UCSD-AML1 (cell line): Measurements from ENCODE around the gene CFAP100.

Experiments
- DNase-seq: peaks from one replicate; lab custom pipeline; 2025; ENCODE audit not compliant: unreplicated experiment; lab: John Stamatoyannopoulos, UW

CFAP100 gene

GRCh38 chr3:126456766-126457388 lies 62.2 kb downstream of the CFAP100 start:
- no peak for DNase-seq

- no peak for DNase-seq
Measured at GRCh38 chr3:126459111-126459762, 64.5 kb downstream of the CFAP100 start.

DNA sequence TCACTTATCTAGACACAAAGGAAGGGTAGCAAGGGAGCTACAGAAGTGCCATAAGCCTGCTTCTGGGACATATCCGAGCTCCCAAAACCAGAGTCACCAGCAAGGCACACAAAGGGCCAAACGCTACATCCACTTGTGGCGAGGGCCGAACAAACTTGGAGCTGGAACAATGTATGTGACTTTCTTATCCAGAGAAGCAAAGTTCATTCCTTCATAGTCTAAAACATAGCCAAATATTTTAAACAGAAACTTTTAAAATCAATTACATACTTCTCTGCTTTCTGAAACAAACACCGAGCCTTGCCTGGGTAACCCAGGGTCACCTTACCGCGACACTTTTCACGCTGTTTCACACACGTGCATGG lies 65.0 kb downstream of the CFAP100 start:
- no peak for DNase-seq

DNA sequence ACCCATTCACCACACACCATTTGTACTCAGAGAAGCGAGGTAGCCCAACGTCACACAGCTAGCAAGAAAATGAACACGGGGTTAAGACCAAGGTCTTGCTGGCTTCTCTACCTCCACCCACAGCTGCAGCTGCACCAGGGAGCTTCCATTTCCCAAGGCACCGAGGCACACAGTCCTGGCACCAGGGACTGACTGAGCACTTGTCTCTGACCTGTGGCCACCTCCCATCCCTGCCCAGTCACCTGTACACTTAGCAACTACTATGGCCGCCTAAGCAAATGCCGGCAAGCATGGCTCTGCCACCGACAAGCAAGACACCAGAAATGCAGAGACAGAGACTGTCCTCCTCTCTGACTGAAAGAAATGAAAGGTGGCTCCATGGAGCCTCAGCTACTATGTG lies 65.7 kb downstream of the CFAP100 start:
- DNase-seq = no peak

DNA sequence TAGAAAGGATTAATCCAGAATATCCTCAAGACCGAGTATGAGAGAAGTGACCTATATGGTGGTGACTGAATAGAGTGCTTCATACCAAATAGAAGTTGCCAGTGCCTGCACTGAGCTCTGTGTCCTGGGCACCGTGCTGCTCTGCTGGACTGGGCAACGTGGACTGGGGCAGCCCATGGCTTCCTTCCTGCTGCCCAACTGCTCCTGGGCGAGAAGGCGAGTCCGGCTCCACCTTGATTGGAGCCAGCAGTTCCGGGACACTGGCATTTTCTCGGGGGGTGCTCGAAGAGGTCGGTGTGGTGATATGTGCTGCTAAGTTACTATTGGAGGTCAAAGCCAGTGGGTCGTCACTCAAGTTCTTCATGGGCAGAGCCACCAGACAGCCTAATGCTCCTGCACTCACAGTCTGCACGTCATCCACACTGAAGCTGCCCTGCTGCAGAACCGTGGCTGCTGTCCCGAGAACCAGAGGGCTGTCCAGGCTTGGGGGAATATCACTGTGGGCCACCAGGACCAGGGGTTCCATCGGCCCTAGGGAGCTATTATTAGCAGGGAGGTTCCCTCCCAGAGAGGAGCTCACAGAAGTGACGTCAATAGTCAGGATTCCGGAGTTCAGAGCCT lies 66.9 kb downstream of the CFAP100 start:
- DNase-seq = no peak

DNA sequence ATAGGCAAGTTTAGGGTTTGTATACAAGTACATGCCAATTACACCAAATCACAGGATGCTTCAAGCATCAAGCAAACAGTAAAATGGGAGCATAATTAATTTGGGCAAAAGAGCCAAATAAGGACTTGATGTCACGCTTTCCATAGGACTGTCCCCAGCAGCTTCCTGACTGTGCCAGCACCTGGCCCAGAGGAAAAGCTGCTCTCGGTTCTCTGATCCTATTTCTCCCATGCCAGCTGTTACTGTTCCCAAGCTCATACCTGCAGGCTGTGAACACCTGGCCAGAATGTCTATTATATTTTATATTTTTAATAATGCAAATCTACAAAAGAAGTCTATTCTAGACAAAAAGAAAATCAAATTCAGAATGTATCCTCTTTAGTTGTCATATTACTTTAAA lies 68.8 kb downstream of the CFAP100 start:
- DNase-seq = no peak

DNA sequence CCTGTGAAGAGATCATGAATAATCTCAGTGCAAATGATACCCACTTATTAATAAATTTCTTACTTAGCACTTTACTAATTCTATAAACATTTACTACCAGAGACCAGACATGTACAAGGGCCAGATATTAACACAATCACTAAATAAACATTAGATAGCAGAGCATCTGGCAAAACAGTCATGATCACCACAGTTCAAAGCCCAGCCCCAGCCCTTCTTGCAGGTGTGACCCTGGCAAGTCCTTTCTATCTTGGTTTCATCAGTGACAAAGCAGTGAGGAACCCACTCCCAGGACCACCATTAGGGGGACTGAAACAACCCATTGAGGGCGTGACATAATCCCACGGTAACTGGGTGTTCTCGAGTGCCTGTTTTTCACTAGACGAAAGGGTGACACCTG lies 69.4 kb downstream of the CFAP100 start:
- DNase-seq = no peak

DNA sequence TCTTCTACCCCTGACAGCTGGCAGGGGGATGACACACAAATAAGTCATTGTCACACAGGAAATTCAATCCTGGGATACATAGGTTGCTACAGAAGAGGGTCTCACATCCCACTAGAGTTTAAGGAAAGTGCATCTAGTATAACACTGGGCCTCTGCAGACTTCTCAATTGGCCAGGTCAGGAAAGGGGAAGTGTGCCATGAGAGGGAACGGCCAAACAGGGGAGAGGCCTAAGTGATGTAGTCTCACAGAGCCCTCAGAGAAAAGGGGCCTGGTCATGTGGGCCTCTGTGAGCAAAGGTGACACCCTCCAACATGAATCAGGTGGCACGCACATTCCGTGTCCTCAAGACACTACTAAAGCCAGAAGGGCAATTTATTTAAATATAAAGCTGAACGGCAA lies 69.8 kb downstream of the CFAP100 start:
- DNase-seq = no peak

DNA sequence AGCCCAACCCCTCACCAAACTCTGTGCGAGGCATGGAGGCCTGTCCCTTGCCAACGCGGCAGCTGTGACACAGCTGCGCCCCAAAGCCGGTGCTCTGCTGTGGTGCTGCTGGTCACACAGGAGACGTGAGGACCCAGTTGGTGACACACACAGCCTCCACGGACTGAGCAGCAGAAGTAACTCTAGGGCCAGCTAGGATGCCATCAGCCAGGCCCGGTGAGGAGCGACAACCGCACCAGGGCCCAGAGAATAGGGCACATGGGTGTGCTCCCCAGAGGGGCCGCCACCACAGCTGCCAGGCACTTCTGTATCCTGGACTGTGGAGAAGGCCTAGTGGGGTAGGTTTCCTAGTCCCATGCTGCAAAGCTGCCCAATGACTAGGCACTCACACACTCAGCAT lies 70.3 kb downstream of the CFAP100 start:
- no peak for DNase-seq

GRCh38 chr3:126465928-126466544 lies 71.3 kb downstream of the CFAP100 start:
- no peak for DNase-seq

DNA sequence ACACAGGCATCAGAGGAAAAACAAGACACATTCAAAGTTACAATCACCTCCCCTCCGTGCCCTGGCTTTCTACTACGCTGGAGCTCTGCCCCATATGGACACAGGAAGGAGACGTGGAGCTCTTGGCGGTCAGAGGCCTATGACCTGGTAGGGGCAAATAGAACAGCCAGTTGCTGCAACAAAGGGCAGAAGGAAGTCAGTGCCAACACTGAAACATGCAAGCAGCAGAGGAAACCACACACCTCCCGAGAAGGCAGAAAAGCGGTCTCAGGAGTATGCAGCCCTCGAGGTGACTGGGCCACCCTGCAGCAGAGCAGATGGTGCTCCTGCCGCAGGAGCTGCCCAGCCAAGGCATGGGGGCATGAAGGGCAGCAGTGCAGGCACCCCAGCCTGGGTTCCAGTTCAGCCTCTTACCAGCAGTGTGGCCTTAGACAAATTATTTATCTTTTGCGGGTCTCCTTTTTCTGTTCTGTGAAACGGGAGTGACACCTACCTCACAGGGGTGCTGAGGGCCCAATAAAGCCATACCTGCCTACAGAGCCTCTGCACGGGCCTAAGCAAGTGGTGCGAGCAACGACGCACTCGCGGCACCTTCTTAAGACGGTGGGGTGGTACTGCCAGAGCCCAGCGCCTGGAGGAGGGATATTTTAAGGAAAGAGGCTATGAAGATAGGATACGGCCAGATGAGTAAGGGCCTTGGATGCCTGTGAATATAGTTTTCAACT lies 72.3 kb downstream of the CFAP100 start:
- DNase-seq = no peak

DNA sequence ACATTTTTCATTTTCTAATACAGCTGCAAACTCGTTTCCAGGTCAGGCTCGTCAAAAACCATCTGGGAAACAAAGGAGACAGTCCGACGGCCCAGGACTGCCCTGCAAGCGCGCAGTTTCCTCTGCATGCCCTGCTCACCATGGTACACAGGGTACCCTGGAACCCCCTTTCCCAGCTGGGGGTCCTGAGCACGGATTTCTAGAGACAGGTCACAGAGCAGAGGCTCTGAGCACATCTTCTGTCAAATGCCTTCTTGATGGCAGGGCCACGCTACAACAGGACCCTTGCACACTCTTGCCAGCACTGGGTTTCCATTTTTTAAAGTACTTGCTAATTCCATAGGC lies 72.9 kb downstream of the CFAP100 start:
- no peak for DNase-seq

GRCh38 chr3:126468028-126468891 lies 73.6 kb downstream of the CFAP100 start:
- DNase-seq = no peak

- DNase-seq = no peak
Measured at GRCh38 chr3:126469479-126469878, 74.8 kb downstream of the CFAP100 start.

DNA sequence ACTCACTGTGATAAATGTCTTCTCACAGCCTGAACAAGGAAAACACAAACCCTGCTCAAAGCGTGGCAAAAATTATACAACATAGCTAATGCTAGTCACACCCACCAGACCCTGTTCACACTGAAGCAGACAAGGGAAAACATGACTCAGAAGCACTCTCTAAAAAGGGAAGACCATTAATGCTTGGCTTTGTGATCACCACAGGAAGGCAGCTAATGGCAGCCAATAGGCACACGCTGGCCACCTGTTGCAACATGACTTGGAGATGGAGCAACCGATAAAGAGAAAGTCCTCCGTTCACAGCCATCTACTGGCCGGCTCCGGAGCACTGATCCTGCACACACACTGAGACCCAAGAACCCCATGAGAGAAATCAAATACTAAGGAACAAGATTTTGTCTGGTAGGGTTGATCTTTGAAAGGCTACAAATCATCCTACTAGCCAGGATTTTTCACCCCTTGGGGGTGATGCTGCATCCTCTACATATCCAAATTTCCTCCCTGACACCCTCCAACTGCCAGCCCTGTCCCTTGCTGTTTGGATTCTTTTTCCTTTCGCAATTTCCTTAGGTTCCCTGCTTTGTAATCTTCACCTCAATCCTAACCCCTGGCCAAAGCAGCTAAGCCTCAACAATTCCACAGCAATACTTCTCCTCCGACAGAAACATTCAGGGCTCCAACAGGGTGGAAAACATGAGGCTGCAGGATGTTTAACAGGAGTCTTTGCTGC lies 77.7 kb downstream of the CFAP100 start:
- DNase-seq = peak; percentile 73

GRCh38 chr3:126473292-126474168 lies 78.8 kb downstream of the CFAP100 start:
- no peak for DNase-seq

- DNase-seq = peak; percentile 52
Measured at GRCh38 chr3:126474498-126475412, 80.0 kb downstream of the CFAP100 start.
